Tibial artery (tissue), 4 donors: ENCODE results near the gene ENGASE.

Experiments
- DNase-seq, 2 donors: peaks; one replicate each; pipeline ENCODE4 v3.0.0-alpha.2; 2019
- H3K27ac ChIP-seq, 2 donors: fragments of 200-600 bp; sonication (generic) in 1 of 2; 1 replicate in 1 of 2; 2 replicates in 1 of 2; pipeline ENCODE4 v1.5.1; 2018 to 2019; ENCODE audit warnings: mild to moderate bottlenecking in 1 of 2
- H3K27me3 ChIP-seq, 2 donors: fragments of 200-600 bp; sonication (generic) in 1 of 2; one replicate each; pipeline versions ENCODE4 v1.5.1 to v1.6.0; 2016 to 2019
- H3K36me3 ChIP-seq, 3 donors: fragments of 200-600 bp; sonication (generic) in 2 of 3; one replicate each; pipeline ENCODE4 v1.5.1; 2016 to 2019; ENCODE audit warnings: mild to moderate bottlenecking in 2 of 3
- H3K4me1 ChIP-seq, 4 donors: fragments of 200-600 bp; sonication (generic) in 2 of 4; 1 replicate in 3 of 4; 2 replicates in 1 of 4; pipeline ENCODE4 v1.5.1; 2016 to 2019
- H3K4me3 ChIP-seq, 2 donors: fragments of 200-600 bp; sonication (generic) in 1 of 2; 1 replicate in 1 of 2; 2 replicates in 1 of 2; pipeline ENCODE4 v1.5.1; 2018 to 2019; ENCODE audit warnings: mild to moderate bottlenecking in 2 of 2
- H3K9me3 ChIP-seq, 3 donors: fragments of 200-600 bp; sonication (generic) in 1 of 3; one replicate each; pipeline ENCODE4 v1.5.1; 2016 to 2019
- CTCF ChIP-seq, 2 experiments: fragments of 200-600 bp in 1 of 2; fragments of 450-650 bp in 1 of 2; IDR thresholded peaks; one replicate each; pipeline ENCODE4 v1.5.1; 2017 to 2019; ENCODE audit warnings: antibody characterized with exemption in 2 of 2, mild to moderate bottlenecking in 1 of 2, moderate library complexity in 1 of 2
- intact Hi-C: fragments of 100-400 bp; cut with DNase I; formaldehyde crosslinking; loops from one replicate; pipeline ENCODE4 v1.15.0; 2023; ENCODE audit warnings: low total_unique reads

The ENGASE gene

GRCh38 chr17:79107499-79108231 is 33.0 kb downstream of the ENGASE start:
- H3K27me3 ChIP-seq = peaks cover 0 to 94% of the 10 kb centered on the region in 2 donors
- intact Hi-C loops = no loop called here
- no peak for TF ChIP-seq CTCF (IDR thresholded peaks at IDR 0.05)

GRCh38 chr17:79108232-79108850 is 33.7 kb downstream of the ENGASE start:
- intact Hi-C loops = no loop called here
- H3K4me3 ChIP-seq = no peak overlapping the region
- no peak overlapping the region for H3K27ac ChIP-seq
- no peaks in the 10 kb centered on the region for H3K4me1 ChIP-seq
- no peaks in the 10 kb centered on the region for H3K9me3 ChIP-seq
- no peak for DNase-seq
- peaks cover 0 to 94% of the 10 kb centered on the region in 2 donors for H3K27me3 ChIP-seq
- H3K36me3 ChIP-seq = no peaks in the 10 kb centered on the region
- no peak for TF ChIP-seq CTCF (IDR thresholded peaks at IDR 0.05)

More at GRCh38 chr17:79107499-79108231, 33.0 kb downstream of the ENGASE start:
- no peak for DNase-seq
- H3K36me3 ChIP-seq = no peaks in the 10 kb centered on the region
- H3K27ac ChIP-seq = no peak overlapping the region
- no peak overlapping the region for H3K4me3 ChIP-seq
- no peaks in the 10 kb centered on the region for H3K4me1 ChIP-seq
- H3K9me3 ChIP-seq = no peaks in the 10 kb centered on the region

DNA sequence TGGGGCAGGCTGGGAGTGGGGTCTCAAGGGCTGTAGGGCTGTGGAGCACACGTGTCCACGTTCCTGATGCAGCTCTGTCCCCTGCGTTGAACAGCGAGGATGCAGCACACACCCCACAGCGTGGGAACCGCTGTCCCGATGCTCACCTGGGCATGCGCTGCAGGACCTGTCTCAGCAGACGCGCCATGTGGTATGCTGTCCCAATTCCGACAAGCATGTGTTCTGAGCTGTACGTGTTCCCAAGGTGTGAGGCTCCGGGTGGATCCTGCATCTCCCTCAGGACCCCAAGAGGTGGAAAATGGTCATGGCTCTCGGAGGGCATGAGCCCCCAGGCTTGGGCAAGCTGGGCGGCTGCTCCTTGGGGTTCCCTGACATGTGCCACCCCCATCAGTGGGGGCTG is 34.2 kb downstream of the ENGASE start:
- Histone ChIP-seq H3K27me3 (peaks cover 0 to 94% of the 10 kb centered on the region in 2 donors), H3K4me3 (no peak overlapping the region)
- TF ChIP-seq CTCF (IDR thresholded peaks at IDR 0.05) = no peak

DNA sequence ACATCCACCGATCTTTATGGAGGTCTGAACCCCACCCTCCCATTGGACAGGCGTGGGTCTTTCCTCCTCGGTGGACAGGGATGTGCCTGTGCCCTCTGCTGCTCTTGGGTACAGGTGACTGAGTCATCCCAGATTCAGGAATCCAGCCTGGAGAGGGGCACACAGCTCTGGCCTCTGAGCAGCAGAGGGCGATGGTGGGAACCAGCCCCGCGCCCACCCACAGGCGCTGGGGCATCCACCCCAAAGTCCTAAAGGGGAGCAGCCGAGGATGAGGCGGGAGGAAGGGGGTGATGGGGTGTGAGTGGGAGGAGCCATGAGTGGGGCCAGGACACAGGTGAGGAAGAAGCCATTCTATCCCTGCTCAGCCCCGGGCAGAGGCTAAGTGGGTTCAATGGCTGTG is 35.0 kb downstream of the ENGASE start:
- no peaks in the 10 kb centered on the region for H3K36me3 ChIP-seq
- H3K27me3 ChIP-seq = peaks cover 0 to 94% of the 10 kb centered on the region in 2 donors
- DNase-seq = no peak
- no peak for TF ChIP-seq CTCF (IDR thresholded peaks at IDR 0.05)
- intact Hi-C loops = no loop called here
- H3K4me3 ChIP-seq = no peak overlapping the region
- no peaks in the 10 kb centered on the region for H3K9me3 ChIP-seq
- no peak overlapping the region for H3K27ac ChIP-seq
- H3K4me1 ChIP-seq = peaks cover 0 to 7% (median 4%) of the 10 kb centered on the region in 4 donors

More for the DNA sequence above, 34.2 kb downstream of the ENGASE start:
- DNase-seq = no peak
- no peaks in the 10 kb centered on the region for H3K4me1 ChIP-seq
- intact Hi-C loops = no loop called here
- no peaks in the 10 kb centered on the region for H3K9me3 ChIP-seq
- no peak overlapping the region for H3K27ac ChIP-seq
- H3K36me3 ChIP-seq = no peaks in the 10 kb centered on the region

DNA sequence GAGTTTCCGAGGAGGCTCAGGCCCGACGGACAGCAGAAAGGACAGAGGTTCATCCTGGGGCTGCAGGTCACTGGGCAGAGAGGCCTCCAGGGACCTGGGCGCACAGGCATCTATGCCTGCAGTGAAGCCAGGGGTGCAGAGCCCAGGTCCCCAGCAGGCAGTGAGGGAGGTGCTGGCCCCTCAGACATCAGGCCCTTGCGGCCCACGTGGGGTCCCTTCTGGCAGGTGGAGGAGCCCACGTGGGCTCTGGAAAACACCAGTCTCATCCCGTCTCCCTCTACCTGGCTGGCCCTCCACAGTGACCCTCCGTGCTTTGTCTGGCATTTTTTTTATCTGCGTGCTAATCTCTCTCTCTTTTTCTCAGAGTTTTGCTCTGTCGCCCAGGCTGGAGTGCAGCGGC is 36.5 kb downstream of the ENGASE start:
- TF ChIP-seq CTCF (IDR thresholded peaks at IDR 0.05) = no peak
- Histone ChIP-seq H3K9me3 (no peaks in the 10 kb centered on the region), H3K27me3 (peaks cover 0 to 94% of the 10 kb centered on the region in 2 donors), H3K27ac (no peak overlapping the region), H3K4me3 (no peak overlapping the region), H3K36me3 (no peaks in the 10 kb centered on the region), H3K4me1 (peaks cover 0 to 14% (median 7%) of the 10 kb centered on the region in 4 donors)
- intact Hi-C loops = no loop called here
- DNase-seq = no peak
